Stomach (tissue), 4 donors: Measurements from ENCODE around the gene DDX31.

ENCODE experiments used
- EP300 ChIP-seq: sonication (generic); formaldehyde crosslinking; IDR thresholded peaks from one replicate; pipeline ENCODE4 v1.6.1; 2017; ENCODE audit warnings: antibody characterized with exemption
- POLR2A ChIP-seq, 4 donors: fragments of 450-650 bp; IDR thresholded peaks; one replicate each; pipeline ENCODE4 v1.6.1; 2016; ENCODE audit warnings: antibody characterized with exemption in 4 of 4, control low read depth in 2 of 4, mild to moderate bottlenecking in 1 of 4, moderate library complexity in 1 of 4
- TF ChIP-seq, protein P1 (sequence below), 7 experiments: fragments of 450-650 bp in 4 of 7; fragments of 200-600 bp in 3 of 7; sonication (generic) in 3 of 7; IDR thresholded peaks; one replicate each; pipeline ENCODE4 v1.5.1; 2016 to 2019; ENCODE audit warnings: antibody characterized with exemption in 7 of 7, control low read depth in 2 of 7, mild to moderate bottlenecking in 1 of 7

DNA sequence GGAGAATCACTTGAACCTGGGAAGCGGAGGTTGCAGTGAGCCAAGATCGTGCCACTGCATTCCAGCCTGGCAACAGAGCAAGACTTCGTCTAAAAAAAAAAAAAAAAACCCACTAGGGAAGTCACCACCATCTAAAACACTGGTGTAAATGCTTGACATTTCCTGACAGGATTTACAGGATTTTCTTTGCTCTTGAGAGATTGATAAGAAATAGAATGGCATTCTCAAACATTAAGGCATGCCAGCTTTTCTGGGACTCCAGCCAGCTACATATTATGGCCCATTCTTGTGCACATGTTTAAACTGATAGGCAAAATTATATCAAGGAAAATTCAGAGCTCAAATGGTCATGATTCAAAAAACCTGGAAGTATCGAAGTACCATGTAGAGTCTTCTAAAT lies 29.2 kb upstream of the DDX31 start:
- TF ChIP-seq, protein P1, sequence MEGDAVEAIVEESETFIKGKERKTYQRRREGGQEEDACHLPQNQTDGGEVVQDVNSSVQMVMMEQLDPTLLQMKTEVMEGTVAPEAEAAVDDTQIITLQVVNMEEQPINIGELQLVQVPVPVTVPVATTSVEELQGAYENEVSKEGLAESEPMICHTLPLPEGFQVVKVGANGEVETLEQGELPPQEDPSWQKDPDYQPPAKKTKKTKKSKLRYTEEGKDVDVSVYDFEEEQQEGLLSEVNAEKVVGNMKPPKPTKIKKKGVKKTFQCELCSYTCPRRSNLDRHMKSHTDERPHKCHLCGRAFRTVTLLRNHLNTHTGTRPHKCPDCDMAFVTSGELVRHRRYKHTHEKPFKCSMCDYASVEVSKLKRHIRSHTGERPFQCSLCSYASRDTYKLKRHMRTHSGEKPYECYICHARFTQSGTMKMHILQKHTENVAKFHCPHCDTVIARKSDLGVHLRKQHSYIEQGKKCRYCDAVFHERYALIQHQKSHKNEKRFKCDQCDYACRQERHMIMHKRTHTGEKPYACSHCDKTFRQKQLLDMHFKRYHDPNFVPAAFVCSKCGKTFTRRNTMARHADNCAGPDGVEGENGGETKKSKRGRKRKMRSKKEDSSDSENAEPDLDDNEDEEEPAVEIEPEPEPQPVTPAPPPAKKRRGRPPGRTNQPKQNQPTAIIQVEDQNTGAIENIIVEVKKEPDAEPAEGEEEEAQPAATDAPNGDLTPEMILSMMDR (IDR thresholded peaks at IDR 0.05) = no peak
- TF ChIP-seq POLR2A (IDR thresholded peaks at IDR 0.05) = no peak
- no peak for TF ChIP-seq EP300
